OCI-LY7 (cell line): ENCODE data around the gene PRPF18. TPM values are rescaled to one million over a fixed set of nuclear protein-coding genes. Genes with fewer than 3 reads are reported as not detected.

ENCODE experiments used
- BruUV-seq: library from RNA; stranded (reverse); fragments of 400-500 nt; replicated peaks from 2 replicates; lab custom pipeline; 2021; lab: Mats Ljungman, UMichigan
- CTCF ChIA-PET: fragments of 300-600 bp; sonication (Branson Sonifier 250); formaldehyde crosslinking; loops from one replicate; lab custom pipeline; 2022; ENCODE audit warnings: antibody characterized with exemption; ENCODE audit not compliant: unreplicated experiment; lab: Charles Lee
- POLR2A ChIA-PET: fragments of 300-600 bp; sonication (Branson Sonifier 250); formaldehyde crosslinking; loops from one replicate; lab custom pipeline; 2022; ENCODE audit warnings: antibody characterized with exemption; lab: Charles Lee
- DNase-seq: peaks from one replicate; pipeline ENCODE4 v3.0.0-alpha.2; 2015; ENCODE audit warnings: low spot score
- H2AFZ ChIP-seq: fragments of 200-600 bp; sonication (generic), shearing (Covaris generic); 2 replicates; pipeline ENCODE4 v1.6.1; 2014; ENCODE audit warnings: mild to moderate bottlenecking, antibody characterized with exemption, low read length, moderate library complexity
- H3K27ac ChIP-seq: fragments of 200-600 bp; sonication (generic); 2 replicates; pipeline ENCODE4 v1.5.1; 2014; ENCODE audit warnings: mixed run types, low read depth, mild to moderate bottlenecking, moderate library complexity, low read length, inconsistent platforms; ENCODE audit not compliant: poor library complexity, severe bottlenecking
- H3K36me3 ChIP-seq: fragments of 200-600 bp; sonication (generic); 2 replicates; pipeline ENCODE4 v1.6.1; 2014; ENCODE audit warnings: mild to moderate bottlenecking, antibody characterized with exemption, low read length, moderate library complexity, mixed read lengths; ENCODE audit not compliant: insufficient read depth
- H3K4me1 ChIP-seq: fragments of 200-600 bp; sonication (generic); 2 replicates; pipeline ENCODE4 v1.5.1; 2014; ENCODE audit warnings: mild to moderate bottlenecking, low read length; ENCODE audit not compliant: insufficient read depth, poor library complexity, severe bottlenecking
- H3K4me2 ChIP-seq: fragments of 200-600 bp; sonication (generic); 2 replicates; pipeline ENCODE4 v1.6.1; 2014; ENCODE audit warnings: mild to moderate bottlenecking, low read length
- H3K4me3 ChIP-seq: fragments of 200-600 bp; sonication (generic); 2 replicates; pipeline ENCODE4 v1.5.1; 2014; ENCODE audit warnings: mild to moderate bottlenecking, low read depth, low read length; ENCODE audit not compliant: poor library complexity, severe bottlenecking
- H3K79me2 ChIP-seq: fragments of 200-600 bp; sonication (generic); 2 replicates; pipeline ENCODE4 v1.6.1; 2016; ENCODE audit warnings: low read depth, mild to moderate bottlenecking, low read length, moderate library complexity, mixed read lengths; ENCODE audit not compliant: insufficient read depth
- H3K9me2 ChIP-seq: fragments of 200-600 bp; sonication (generic); 2 replicates; pipeline ENCODE4 v1.6.1; 2016; ENCODE audit warnings: mild to moderate bottlenecking, low read length, mixed read lengths; ENCODE audit not compliant: insufficient read depth
- H3K9me3 ChIP-seq: fragments of 200-600 bp; sonication (generic); 2 replicates; pipeline ENCODE4 v1.6.1; 2014; ENCODE audit warnings: mild to moderate bottlenecking, mixed run types, low read length, mixed read lengths
- H4K20me1 ChIP-seq: fragments of 200-600 bp; sonication (generic); 2 replicates; pipeline ENCODE4 v1.6.1; 2014; ENCODE audit warnings: mild to moderate bottlenecking, antibody characterized with exemption, low read length, moderate library complexity, mixed read lengths; ENCODE audit not compliant: insufficient read depth
- EZH2phosphoT487 ChIP-seq: fragments of 200-600 bp; sonication (generic); IDR thresholded peaks from 2 replicates; pipeline ENCODE4 v1.6.1; 2018; ENCODE audit warnings: low read depth, borderline replicate concordance, mild to moderate bottlenecking, mixed run types, antibody characterized with exemption, low read length, moderate library complexity, mixed read lengths
- intact Hi-C: fragments of 100-400 bp; cut with micrococcal nuclease; formaldehyde crosslinking; loops from one replicate; pipeline ENCODE4 v1.10.0; 2022; ENCODE audit not compliant: unreplicated experiment
- total RNA-seq, 2 experiments: library from RNA; depleted of rRNA in 1 of 2; stranded (reverse); fragments of >200 nt in 1 of 2; shearing (Covaris generic) in 1 of 2; gene quantifications; 2 replicates each; pipeline ENCODE4 v1.2.3, GENCODE V29; 2014 to 2022
- TF ChIP-seq, protein P1 (sequence below): fragments of 200-600 bp; sonication (generic); conservative IDR thresholded peaks from 2 replicates; pipeline ENCODE4 v1.5.1; 2014; ENCODE audit warnings: mild to moderate bottlenecking, antibody characterized with exemption, low read length, moderate library complexity, mixed read lengths

Gene PRPF18
- total RNA-seq, 2 experiments from 2014 or later = 21.1 to 23.3 TPM

DNA sequence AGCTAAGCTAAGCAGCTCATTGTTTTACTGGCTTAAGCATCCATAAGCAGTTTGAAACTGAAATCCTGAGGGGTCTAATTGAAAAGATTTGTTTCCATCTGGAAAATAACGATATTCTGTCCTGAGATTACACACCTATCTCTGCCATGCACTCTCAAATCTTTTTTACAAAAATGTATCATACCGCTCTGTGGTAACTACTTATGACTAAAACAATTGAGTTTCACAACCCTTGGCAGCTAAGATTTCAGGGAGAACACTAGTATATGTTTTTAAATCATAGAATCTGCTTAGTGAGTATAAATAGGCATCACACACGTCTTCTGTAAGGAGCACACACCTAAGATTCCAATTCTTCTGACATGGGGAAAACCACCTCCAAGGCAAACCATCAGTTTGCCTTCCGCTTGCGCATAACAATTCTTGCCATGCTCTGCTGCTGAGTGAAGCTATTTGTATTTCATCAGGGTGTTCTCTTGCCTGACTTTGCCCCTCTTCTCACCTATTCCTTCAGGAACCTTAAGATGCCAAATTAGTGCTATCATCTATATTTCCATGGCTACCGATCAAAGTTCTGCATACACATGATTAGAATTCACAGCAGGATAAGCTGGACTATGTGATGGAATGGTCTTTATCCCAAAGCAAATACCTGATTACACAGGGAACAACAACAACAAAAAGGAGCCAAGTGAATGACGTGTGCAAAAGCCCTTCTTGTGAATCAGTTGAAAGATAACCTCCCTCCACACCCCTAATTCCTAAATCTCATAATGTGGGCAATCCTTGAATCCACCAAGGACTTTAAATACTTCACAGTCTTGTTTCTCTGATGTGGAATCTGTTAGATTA lies 40.9 kb downstream of the PRPF18 start:
- Histone ChIP-seq H3K36me3 (peaks cover 8% of the 10 kb centered on the region; the same call in 1 of the 2 replicates), H4K20me1 (no peaks in the 10 kb centered on the region), H3K79me2 (no peaks in the 10 kb centered on the region), H3K9me3 (no peaks in the 10 kb centered on the region), H3K9me2 (no peaks in the 10 kb centered on the region), H3K4me2 (no peak overlapping the region), H2AFZ (no peak overlapping the region), H3K27ac (no peak overlapping the region), H3K4me3 (no peak overlapping the region), H3K4me1 (no peaks in the 10 kb centered on the region)
- TF ChIP-seq EZH2phosphoT487 = no peak
- TF ChIP-seq, protein P1, sequence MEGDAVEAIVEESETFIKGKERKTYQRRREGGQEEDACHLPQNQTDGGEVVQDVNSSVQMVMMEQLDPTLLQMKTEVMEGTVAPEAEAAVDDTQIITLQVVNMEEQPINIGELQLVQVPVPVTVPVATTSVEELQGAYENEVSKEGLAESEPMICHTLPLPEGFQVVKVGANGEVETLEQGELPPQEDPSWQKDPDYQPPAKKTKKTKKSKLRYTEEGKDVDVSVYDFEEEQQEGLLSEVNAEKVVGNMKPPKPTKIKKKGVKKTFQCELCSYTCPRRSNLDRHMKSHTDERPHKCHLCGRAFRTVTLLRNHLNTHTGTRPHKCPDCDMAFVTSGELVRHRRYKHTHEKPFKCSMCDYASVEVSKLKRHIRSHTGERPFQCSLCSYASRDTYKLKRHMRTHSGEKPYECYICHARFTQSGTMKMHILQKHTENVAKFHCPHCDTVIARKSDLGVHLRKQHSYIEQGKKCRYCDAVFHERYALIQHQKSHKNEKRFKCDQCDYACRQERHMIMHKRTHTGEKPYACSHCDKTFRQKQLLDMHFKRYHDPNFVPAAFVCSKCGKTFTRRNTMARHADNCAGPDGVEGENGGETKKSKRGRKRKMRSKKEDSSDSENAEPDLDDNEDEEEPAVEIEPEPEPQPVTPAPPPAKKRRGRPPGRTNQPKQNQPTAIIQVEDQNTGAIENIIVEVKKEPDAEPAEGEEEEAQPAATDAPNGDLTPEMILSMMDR = no peak
- BruUV-seq = no TSS peak
- POLR2A ChIA-PET = interaction anchor here (0.6 to 0.8 kb wide), 2 partner anchors 12 to 30 kb away, joined by 3 read pairs; no protein-coding TSS in a partner anchor
- CTCF ChIA-PET = no interaction called here
- intact Hi-C loops = no loop called here
- no peak for DNase-seq

DNA sequence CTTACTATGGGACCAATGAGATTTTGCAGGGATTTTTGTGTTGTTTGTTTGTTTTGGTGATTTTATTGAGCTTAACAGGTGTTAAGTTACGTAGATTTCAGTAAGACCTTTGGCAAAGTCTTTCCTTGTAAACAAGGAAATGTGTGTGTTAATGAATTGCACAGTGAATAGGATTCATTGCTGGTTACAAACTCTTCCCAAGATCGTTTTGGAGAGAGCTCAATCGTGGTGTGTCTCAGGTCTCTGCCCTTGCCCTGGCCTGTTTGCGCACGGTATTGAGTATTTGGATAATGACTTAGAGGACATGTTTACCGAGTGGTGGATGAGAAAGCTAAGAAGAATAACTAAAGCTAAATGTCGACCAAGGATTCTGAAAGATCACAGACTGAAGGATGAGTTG lies 41.9 kb downstream of the PRPF18 start:
- CTCF ChIA-PET = no interaction called here
- peaks cover 7% of the 10 kb centered on the region; the same call in 1 of the 2 replicates for H3K36me3 ChIP-seq
- POLR2A ChIA-PET = interaction anchor here (0.6 to 0.8 kb wide), 3 partner anchors 9 to 351 kb away, joined by 3 read pairs; no protein-coding TSS in a partner anchor

More for the DNA sequence above, 41.9 kb downstream of the PRPF18 start:
- Histone ChIP-seq H4K20me1 (no peaks in the 10 kb centered on the region), H3K4me2 (no peak overlapping the region), H3K4me1 (no peaks in the 10 kb centered on the region), H3K9me3 (no peaks in the 10 kb centered on the region), H3K27ac (no peak overlapping the region), H3K9me2 (no peaks in the 10 kb centered on the region), H3K4me3 (no peak overlapping the region), H3K79me2 (no peaks in the 10 kb centered on the region), H2AFZ (no peak overlapping the region)
- intact Hi-C loops = no loop called here
- TF ChIP-seq, protein P1 = no peak
- no peak for TF ChIP-seq EZH2phosphoT487
- no TSS peak for BruUV-seq
- DNase-seq = no peak
